NT2/D1 (cell line): ENCODE results near the gene ARPC4.
A peak's percentile ranks its signal among the peaks of the same experiment; 100 is the strongest.

ENCODE experiments used
- DNase-seq: peaks from one replicate; pipeline ENCODE4 v3.0.0-alpha.2; 2011; ENCODE audit warnings: low read depth, low spot score
- H3K27me3 ChIP-seq: 2 replicates; pipeline ENCODE4 v1.6.0; 2011; ENCODE audit warnings: mild to moderate bottlenecking; ENCODE audit not compliant: insufficient read length, insufficient read depth
- H3K36me3 ChIP-seq: 2 replicates; pipeline ENCODE4 v1.6.1; 2011; ENCODE audit warnings: mild to moderate bottlenecking, low read length, mixed read lengths; ENCODE audit not compliant: insufficient read depth, insufficient read length
- H3K4me1 ChIP-seq: 2 replicates; pipeline ENCODE4 v1.5.1; 2011; ENCODE audit not compliant: insufficient read depth, insufficient read length
- H3K4me3 ChIP-seq: 2 replicates; pipeline ENCODE4 v1.5.1; 2011; ENCODE audit warnings: low read depth; ENCODE audit not compliant: insufficient read length
- H3K9ac ChIP-seq: 2 replicates; pipeline ENCODE4 v1.6.0; 2011; ENCODE audit warnings: low read depth; ENCODE audit not compliant: insufficient read length
- H3K9me3 ChIP-seq: 2 replicates; pipeline ENCODE4 v1.5.1; 2011; ENCODE audit warnings: mild to moderate bottlenecking, low read length; ENCODE audit not compliant: insufficient read depth
- SUZ12 ChIP-seq: IDR thresholded peaks from 2 replicates; pipeline ENCODE4 v1.6.1; 2011; ENCODE audit not compliant: insufficient read length, insufficient read depth; ENCODE audit errors: extremely low read depth
- YY1 ChIP-seq: IDR thresholded peaks from 2 replicates; pipeline ENCODE4 v1.6.1; 2011; ENCODE audit not compliant: insufficient read length, insufficient read depth
- ZNF274 ChIP-seq: IDR thresholded peaks from 2 replicates; pipeline ENCODE4 v1.6.1; 2011; ENCODE audit warnings: mild to moderate bottlenecking, low read depth, low read length

The ARPC4 gene

GRCh38 chr3:9817436-9817835, 24.6 kb downstream of the ARPC4 start:
- Histone ChIP-seq H3K36me3 (peaks cover 23% of the 10 kb centered on the region), H3K4me3 (no peak overlapping the region), H3K9me3 (no peaks in the 10 kb centered on the region), H3K9ac (no peak overlapping the region), H3K4me1 (no peaks in the 10 kb centered on the region), H3K27me3 (no peaks in the 10 kb centered on the region)
- no peak for DNase-seq
- TF ChIP-seq ZNF274 (no peak), YY1 (no peak), SUZ12 (no peak)

GRCh38 chr3:9818666-9819335, 25.9 kb downstream of the ARPC4 start:
- TF ChIP-seq ZNF274 (no peak), SUZ12 (no peak), YY1 (no peak)
- H3K27me3 ChIP-seq: no peaks in the 10 kb centered on the region
- DNase-seq: no peak
- peaks cover 14% of the 10 kb centered on the region for H3K36me3 ChIP-seq
- H3K4me3 ChIP-seq: no peak overlapping the region
- no peaks in the 10 kb centered on the region for H3K9me3 ChIP-seq
- H3K9ac ChIP-seq: no peak overlapping the region
- H3K4me1 ChIP-seq: no peaks in the 10 kb centered on the region

- Histone ChIP-seq H3K9ac (no peak overlapping the region), H3K4me1 (peaks cover 3% of the 10 kb centered on the region), H3K9me3 (no peaks in the 10 kb centered on the region), H3K27me3 (no peaks in the 10 kb centered on the region), H3K36me3 (peaks cover 14% of the 10 kb centered on the region), H3K4me3 (no peak overlapping the region)
- TF ChIP-seq YY1: no peak
- TF ChIP-seq ZNF274: no peak
- no peak for TF ChIP-seq SUZ12
- DNase-seq: no peak
Observed at GRCh38 chr3:9820543-9820942, 27.7 kb downstream of the ARPC4 start.

- Histone ChIP-seq H3K4me1 (peaks cover 5% of the 10 kb centered on the region), H3K9me3 (no peaks in the 10 kb centered on the region), H3K4me3 (no peak overlapping the region), H3K9ac (no peak overlapping the region), H3K27me3 (no peaks in the 10 kb centered on the region), H3K36me3 (peaks cover 11% of the 10 kb centered on the region)
- DNase-seq: peak; percentile 28
- TF ChIP-seq YY1 (no peak), ZNF274 (no peak), SUZ12 (no peak)
Observed at GRCh38 chr3:9820946-9821345, 28.1 kb downstream of the ARPC4 start.

GRCh38 chr3:9825451-9826040, 32.7 kb downstream of the ARPC4 start:
- Histone ChIP-seq H3K4me1 (peaks cover 5% of the 10 kb centered on the region), H3K9ac (no peak overlapping the region), H3K9me3 (no peaks in the 10 kb centered on the region), H3K36me3 (peaks cover 17% of the 10 kb centered on the region), H3K4me3 (no peak overlapping the region), H3K27me3 (no peaks in the 10 kb centered on the region)
- no peak for DNase-seq
- no peak for TF ChIP-seq ZNF274
- TF ChIP-seq YY1: no peak
- no peak for TF ChIP-seq SUZ12

- peak; percentile 51 for DNase-seq
- Histone ChIP-seq H3K9ac (no peak overlapping the region), H3K36me3 (peaks cover 17% of the 10 kb centered on the region), H3K27me3 (no peaks in the 10 kb centered on the region), H3K9me3 (no peaks in the 10 kb centered on the region), H3K4me3 (no peak overlapping the region), H3K4me1 (peaks cover 5% of the 10 kb centered on the region)
- TF ChIP-seq YY1 (no peak), ZNF274 (no peak), SUZ12 (no peak)
Observed at GRCh38 chr3:9826815-9827573, 34.1 kb downstream of the ARPC4 start.

GRCh38 chr3:9828801-9829755, 36.2 kb downstream of the ARPC4 start:
- Histone ChIP-seq H3K36me3 (peaks cover 30% of the 10 kb centered on the region), H3K9me3 (no peaks in the 10 kb centered on the region), H3K27me3 (no peaks in the 10 kb centered on the region), H3K4me1 (peaks cover 5% of the 10 kb centered on the region), H3K9ac (no peak overlapping the region), H3K4me3 (no peak overlapping the region)
- DNase-seq: no peak
- TF ChIP-seq ZNF274 (no peak), YY1 (no peak), SUZ12 (no peak)
